Measurements from ENCODE around the gene ATG13.

The ATG13 gene

DNA sequence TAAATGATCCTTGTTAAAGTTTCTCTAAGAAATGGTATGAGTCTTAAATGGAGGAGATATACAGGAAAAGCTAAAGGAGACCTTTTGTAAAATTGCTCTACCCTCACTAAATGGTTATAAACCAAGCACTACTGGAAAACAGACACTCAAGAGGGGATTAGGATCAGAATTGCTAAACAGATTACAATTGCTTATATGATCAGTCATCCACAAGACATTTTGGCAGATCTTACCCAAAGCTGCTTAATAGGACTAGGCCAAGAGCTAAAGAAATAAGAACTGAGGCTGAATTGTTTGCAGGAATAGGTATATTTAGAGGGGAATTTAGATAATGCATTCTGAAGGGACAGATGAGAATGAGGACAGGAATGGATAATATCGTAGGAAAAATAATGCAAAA, 9.8 kb upstream of the ATG13 start:
- DNase-seq (ENCODE audit: low spot score): no peak

- no peak for DNase-seq (ENCODE audit: low spot score)
These were observed 8.0 kb upstream of the ATG13 start for GRCh38 chr11:46609386-46609785.

DNA sequence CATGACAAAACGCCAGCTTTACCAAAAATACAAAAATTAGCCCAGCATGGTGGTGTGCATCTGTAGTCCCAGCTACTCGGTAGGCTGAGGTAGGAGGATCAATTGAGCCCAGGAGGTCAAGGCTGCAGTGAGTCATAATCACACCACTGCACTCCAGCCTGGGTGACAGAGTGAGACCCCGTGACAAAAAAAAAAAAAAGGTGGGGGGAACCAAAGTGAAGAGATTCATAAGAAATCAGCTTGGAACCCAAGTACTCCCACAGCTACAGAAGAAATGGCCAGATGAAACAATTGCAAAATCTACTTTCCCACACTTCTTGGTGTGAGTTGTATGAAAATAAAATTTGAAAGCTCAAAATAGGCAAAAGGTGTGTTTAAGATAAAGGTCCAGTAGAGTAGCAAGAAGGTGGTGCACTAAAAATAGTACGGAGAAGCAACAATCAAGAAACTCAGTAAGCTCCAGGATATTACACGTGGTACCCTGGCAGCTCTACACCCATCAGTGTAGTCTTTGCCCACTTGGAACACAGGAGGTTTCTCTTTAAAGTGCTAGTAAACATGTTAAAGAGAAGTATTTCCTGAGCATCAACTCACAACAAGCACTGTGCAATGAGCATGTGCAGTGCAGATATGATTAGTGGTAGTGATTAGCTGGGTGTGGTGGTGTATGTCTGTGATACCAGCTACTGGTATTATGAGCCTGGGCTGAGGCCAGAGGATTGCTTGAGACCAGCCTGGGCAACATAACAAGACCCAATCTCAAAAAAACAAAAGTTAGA, 5.6 kb upstream of the ATG13 start:
- no peak for DNase-seq (ENCODE audit: low spot score)

DNA sequence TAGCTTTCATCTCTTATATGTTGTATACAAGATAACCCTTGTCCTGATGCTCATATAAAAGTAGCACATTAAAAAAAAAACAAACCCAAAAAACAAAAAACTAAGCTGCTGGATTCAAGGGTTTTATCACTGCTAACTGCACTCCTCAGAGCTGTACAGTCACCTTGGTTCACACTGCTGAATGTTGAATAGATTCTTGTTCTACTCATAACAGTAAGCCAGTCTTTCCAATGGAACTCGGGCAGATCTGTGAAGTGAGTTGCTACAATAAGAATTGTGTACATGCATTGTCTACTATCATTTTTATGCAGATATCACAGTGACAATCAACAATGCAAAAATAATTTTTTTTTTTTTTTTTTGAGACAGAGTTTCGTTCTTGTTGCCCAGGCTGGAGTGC, 5.0 kb upstream of the ATG13 start:
- DNase-seq (ENCODE audit: low spot score): no peak

DNA sequence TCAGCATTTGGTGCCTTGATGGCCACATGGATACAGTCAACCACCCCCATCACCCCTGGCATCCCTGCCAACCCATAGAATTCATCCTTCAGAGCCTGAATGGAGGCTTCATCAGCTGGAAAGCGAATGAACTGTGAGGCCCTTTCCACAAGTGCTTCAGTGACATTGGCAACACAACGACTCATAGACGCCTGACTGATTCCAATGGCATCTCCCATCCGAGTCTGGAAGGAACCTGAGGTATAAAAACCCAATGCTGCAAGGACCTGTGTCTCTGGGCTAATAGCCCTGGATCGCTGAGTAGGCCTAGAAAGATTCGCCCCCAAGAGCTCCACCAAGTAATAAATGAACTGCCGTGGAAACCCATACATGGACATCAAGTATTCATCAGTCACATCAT, 1.6 kb upstream of the ATG13 start:
- no peak for DNase-seq (ENCODE audit: low spot score)

- no peak for DNase-seq (ENCODE audit: low spot score)
These were observed 711 bp upstream of the ATG13 start for GRCh38 chr11:46616551-46617133.

- DNase-seq (ENCODE audit: low spot score): no peak
These were observed 590 bp downstream of the ATG13 start for GRCh38 chr11:46617972-46618314.

DNA sequence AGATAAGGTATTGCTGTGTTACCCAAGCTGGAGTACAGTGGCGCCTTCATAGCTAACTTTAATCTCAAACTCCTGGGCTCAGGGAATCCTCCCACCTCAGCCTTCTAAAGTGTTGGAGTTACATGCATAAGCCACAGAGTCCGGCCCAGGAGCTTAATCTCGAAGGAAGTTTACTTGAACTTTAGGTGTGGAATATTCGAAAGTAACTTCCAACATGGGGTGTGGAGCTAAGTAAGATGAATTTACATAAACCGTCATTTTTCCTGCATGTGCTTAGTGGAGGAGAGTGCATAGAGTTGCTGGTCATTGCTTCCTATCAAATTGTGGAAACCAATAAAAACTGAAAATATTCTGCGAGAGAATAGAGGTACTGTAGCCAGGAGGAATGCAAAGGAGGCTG, 1.5 kb downstream of the ATG13 start:
- DNase-seq (ENCODE audit: low spot score): no peak

DNA sequence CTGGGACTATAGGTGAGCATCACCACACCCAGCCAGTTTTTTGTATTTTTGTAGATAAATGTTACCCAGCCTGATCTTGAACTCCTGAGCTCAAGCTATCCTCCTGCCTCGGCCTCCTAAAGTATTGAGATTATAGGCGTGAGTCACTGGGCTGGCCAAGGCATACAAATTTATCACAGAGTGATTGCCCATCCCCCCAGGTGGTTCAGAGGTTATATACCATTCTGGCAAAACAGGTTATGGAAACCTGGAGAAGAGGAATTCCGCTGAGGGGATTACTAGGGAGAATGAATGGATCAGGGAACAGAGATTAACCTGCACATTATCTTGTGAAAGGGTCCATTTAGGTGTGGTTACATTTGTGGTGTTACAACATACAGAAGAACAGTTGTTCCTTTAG, 8.1 kb downstream of the ATG13 start:
- DNase-seq (ENCODE audit: low spot score): no peak

DNA sequence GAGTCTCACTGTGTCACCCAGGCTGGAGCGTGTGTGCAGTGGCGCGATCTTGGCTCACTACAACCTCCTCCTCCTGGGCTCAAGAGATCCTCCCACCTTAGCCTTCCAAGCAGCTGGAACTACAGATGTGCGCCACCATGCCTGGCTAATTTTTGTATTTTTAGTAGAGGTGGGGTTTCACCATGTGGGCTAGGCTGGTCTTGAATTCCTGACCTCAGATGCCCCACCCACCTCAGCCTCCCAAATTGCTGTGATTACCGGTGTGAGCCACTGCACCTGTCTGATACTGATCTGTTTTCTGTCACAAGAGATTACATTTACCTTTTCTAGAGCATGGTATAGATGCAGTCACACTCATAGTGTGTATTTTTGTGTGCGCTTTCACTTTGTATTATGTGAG, 11.6 kb downstream of the ATG13 start:
- DNase-seq (ENCODE audit: low spot score): no peak

- DNase-seq (ENCODE audit: low spot score): no peak
These were observed 12.9 kb downstream of the ATG13 start for GRCh38 chr11:46630237-46630636.

GRCh38 chr11:46631676-46632075, 14.3 kb downstream of the ATG13 start:
- DNase-seq (ENCODE audit: low spot score): no peak

- no peak for DNase-seq (ENCODE audit: low spot score)
These were observed 15.1 kb downstream of the ATG13 start for GRCh38 chr11:46632502-46632901.

DNA sequence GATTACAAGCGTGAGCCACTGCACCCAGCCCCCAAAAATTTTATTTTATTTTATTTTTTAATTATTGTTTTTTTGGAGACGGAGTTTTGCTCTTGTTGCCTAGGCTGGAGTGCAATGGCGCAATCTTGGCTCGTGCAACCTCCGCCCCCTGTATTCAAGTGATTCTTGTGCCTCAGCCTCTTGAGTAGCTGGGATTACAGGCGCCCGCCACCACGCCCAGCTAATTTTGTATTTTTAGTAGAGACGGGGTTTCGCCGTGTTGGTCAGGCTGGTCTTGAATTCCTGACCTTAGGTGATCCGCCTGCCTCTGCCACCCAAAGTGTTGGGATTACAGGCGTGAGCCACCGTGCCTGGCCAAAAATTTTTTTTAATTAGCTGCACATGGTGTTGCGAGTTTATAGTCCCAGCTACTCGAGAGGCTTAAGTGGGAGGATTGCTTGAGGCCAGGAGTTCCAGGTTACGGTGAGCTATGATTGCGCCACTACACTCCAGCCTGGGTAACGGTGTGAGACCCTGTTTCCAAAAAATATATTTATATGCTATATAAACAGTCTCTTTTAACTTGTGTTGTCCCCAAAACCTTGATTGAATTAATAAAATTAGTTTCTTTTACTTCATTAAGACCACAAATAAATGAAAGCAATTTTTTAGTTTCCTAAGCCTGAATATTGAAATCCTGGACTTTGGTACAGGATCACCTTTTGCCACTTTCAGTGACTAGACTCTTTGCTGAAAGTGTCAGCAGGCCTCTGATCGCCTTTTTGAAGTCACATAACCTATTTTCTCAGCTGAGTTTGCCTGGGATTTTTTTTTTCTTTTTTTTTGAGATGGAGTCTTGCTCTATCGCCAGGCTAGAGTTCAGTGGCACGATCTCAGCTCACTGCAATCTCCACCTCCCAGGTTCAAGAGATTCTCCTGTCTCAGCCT, 16.2 kb downstream of the ATG13 start:
- no peak for DNase-seq (ENCODE audit: low spot score)

- DNase-seq (ENCODE audit: low spot score): no peak
These were observed 18.3 kb downstream of the ATG13 start for GRCh38 chr11:46635557-46636139.

DNA sequence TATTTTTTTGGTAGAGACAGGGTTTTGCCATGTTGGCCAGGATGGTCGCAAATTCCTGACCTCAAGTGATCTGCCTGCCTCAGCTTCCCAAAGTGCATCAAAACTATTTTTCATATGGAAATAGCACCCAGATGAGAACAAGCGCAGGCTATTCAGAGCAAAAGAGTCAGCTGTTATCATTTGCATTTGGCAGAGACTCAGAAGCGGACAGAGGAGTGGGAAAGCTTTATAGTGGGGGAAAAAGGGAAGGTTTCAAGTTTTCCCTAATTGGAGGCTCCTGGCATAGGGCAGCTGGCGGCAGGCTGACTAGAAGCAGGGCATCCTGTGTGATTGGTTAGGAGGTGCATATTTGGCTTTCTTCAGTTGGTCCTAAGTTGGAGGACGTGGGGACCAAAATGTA, 20.2 kb downstream of the ATG13 start:
- DNase-seq (ENCODE audit: low spot score): no peak

DNA sequence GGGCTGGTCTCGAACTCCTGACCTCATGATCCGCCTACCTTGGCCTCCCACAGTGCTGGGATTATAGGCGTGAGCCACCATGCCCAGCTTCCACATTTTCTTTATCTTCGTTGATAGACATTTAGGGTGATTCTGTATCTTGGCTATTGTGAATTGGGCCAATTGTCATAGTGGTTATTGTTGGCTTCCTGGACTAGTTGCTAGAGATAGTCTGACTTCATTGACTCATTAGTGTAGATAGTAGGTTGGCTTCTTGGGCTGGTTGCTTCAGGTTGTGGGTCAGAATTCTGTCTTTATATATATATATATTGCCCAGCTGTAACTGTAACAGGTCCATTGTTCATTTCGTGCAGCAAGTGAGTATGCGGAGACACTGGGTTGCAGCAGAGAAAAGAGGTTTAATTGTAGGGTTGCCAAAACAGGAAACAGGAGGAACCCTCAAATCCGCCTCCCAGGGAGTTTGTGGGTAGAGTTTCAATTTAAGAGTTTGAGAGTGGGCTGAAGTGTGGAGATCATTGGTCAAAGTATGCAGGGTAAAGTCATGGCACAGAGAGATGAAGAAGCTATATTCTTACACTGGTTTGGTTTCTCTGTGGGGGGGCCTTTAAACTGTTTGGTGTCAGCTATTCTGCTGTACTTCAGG, 22.0 kb downstream of the ATG13 start:
- DNase-seq (ENCODE audit: low spot score): no peak

GRCh38 chr11:46640036-46640788, 22.9 kb downstream of the ATG13 start:
- DNase-seq (ENCODE audit: low spot score): no peak

DNA sequence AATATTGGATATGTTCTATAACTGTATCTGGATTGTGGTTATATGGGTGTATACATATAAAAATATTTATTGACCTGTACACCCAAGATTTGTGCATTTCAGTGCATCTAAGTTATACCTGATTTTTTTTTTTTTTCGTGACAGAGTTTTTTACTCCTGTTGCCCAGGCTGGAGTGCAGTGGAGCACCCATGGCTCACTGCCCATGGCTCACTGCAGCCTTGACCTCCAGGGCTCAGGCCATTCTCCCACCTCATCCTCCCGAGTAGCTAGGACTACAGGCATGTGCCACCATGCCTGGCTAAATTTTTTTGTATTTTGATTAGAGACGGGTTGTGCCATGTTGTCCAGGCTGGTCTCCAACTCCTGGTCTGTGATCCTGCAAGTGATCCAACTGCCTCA, 24.3 kb downstream of the ATG13 start:
- DNase-seq (ENCODE audit: low spot score): no peak

- no peak for DNase-seq (ENCODE audit: low spot score)
These were observed 25.4 kb downstream of the ATG13 start for GRCh38 chr11:46642627-46643335.

GRCh38 chr11:46643531-46643930, 26.2 kb downstream of the ATG13 start:
- no peak for DNase-seq (ENCODE audit: low spot score)
